Esophagus muscularis mucosa (tissue), 4 donors: Measurements from ENCODE around the gene UPK3BL2.
"Not testable (repeated sequence)": the region's sequence is repeated elsewhere in the genome, so short reads cannot be mapped to it uniquely, and the experiment has no call there.

Experiments
- EP300 ChIP-seq: sonication (generic); formaldehyde crosslinking; IDR thresholded peaks from one replicate; pipeline ENCODE4 v1.6.1; 2017; ENCODE audit warnings: antibody characterized with exemption
- POLR2A ChIP-seq: fragments of 450-650 bp; IDR thresholded peaks from one replicate; pipeline ENCODE4 v1.6.1; 2017; ENCODE audit warnings: antibody characterized with exemption, moderate library complexity, mild to moderate bottlenecking, low read depth
- POLR2AphosphoS5 ChIP-seq, 2 donors: sonication (generic); formaldehyde crosslinking; IDR thresholded peaks; one replicate each; pipeline ENCODE4 v1.6.1; 2017; ENCODE audit warnings: antibody characterized with exemption in 2 of 2
- TF ChIP-seq, protein P1 (sequence below), 3 experiments: fragments of 200-600 bp in 2 of 3; fragments of 450-650 bp in 1 of 3; sonication (generic) in 2 of 3; IDR thresholded peaks; one replicate each; pipeline ENCODE4 v1.5.1; 2017 to 2019; ENCODE audit warnings: antibody characterized with exemption in 3 of 3, mild to moderate bottlenecking in 2 of 3, moderate library complexity in 1 of 3

DNA sequence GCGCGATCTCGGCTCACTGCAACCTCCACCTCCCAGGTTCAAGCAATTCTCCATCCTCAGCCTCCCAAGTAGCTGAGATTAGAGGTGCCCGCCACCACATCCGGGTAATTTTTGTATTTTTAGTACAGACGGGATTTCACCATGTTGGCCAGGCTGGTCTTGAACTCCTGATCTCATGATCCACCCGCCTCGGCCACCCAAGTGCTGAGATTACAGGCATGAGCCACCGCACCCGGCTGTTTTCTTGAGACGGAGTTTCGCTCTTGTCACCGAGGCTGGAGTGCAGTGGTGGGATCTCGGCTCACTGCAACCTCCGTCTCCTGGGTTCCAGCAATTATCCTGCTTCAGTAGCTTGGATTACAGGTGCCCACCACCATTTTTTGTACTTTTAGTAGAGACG, 45.2 kb downstream of the UPK3BL2 start:
- not testable (repeated sequence) for TF ChIP-seq EP300; POLR2A; POLR2AphosphoS5 (IDR thresholded peaks at IDR 0.05)
- TF ChIP-seq, protein P1, sequence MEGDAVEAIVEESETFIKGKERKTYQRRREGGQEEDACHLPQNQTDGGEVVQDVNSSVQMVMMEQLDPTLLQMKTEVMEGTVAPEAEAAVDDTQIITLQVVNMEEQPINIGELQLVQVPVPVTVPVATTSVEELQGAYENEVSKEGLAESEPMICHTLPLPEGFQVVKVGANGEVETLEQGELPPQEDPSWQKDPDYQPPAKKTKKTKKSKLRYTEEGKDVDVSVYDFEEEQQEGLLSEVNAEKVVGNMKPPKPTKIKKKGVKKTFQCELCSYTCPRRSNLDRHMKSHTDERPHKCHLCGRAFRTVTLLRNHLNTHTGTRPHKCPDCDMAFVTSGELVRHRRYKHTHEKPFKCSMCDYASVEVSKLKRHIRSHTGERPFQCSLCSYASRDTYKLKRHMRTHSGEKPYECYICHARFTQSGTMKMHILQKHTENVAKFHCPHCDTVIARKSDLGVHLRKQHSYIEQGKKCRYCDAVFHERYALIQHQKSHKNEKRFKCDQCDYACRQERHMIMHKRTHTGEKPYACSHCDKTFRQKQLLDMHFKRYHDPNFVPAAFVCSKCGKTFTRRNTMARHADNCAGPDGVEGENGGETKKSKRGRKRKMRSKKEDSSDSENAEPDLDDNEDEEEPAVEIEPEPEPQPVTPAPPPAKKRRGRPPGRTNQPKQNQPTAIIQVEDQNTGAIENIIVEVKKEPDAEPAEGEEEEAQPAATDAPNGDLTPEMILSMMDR (IDR thresholded peaks at IDR 0.05): not testable (repeated sequence)
